Measurements from ENCODE around the gene RASSF9.

GRCh38 chr12:85823436-85824180 is 12.6 kb downstream of the RASSF9 start:
- TF ChIP-seq CTCF (IDR thresholded peaks at IDR 0.05) (no peak), ZFX (IDR thresholded peaks at IDR 0.05; ENCODE audit: borderline replicate concordance) (no peak)
